Measurements from ENCODE around the gene ARAP3.
A peak's percentile ranks its signal among the peaks of the same experiment; 100 is the strongest.

The ARAP3 gene

GRCh38 chr5:141657404-141657803 lies 24.6 kb downstream of the ARAP3 start:
- Histone ChIP-seq H3K36me3 (ENCODE audit: control insufficient read depth, insufficient read depth, low read length) (no peaks in the 10 kb centered on the region), H3K4me3 (replicated peaks; ENCODE audit: low read depth, low read length) (no peak overlapping the region), H3K27me3 (replicated peaks; ENCODE audit: control insufficient read depth, insufficient read depth, low read length) (no peaks in the 10 kb centered on the region; the same call in 1 of the 2 replicates)
- TF ChIP-seq, protein P1, sequence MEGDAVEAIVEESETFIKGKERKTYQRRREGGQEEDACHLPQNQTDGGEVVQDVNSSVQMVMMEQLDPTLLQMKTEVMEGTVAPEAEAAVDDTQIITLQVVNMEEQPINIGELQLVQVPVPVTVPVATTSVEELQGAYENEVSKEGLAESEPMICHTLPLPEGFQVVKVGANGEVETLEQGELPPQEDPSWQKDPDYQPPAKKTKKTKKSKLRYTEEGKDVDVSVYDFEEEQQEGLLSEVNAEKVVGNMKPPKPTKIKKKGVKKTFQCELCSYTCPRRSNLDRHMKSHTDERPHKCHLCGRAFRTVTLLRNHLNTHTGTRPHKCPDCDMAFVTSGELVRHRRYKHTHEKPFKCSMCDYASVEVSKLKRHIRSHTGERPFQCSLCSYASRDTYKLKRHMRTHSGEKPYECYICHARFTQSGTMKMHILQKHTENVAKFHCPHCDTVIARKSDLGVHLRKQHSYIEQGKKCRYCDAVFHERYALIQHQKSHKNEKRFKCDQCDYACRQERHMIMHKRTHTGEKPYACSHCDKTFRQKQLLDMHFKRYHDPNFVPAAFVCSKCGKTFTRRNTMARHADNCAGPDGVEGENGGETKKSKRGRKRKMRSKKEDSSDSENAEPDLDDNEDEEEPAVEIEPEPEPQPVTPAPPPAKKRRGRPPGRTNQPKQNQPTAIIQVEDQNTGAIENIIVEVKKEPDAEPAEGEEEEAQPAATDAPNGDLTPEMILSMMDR (IDR thresholded peaks at IDR 0.05; ENCODE audit: insufficient read depth, low read length, poor library complexity, severe bottlenecking) = no peak
- DNase-seq (ENCODE audit: extremely low read depth, insufficient read length) = no peak

- Histone ChIP-seq H3K27me3 (replicated peaks; ENCODE audit: control insufficient read depth, insufficient read depth, low read length) (no peaks in the 10 kb centered on the region), H3K4me3 (replicated peaks; ENCODE audit: low read depth, low read length) (no peak overlapping the region), H3K36me3 (ENCODE audit: control insufficient read depth, insufficient read depth, low read length) (no peaks in the 10 kb centered on the region)
- DNase-seq (ENCODE audit: extremely low read depth, insufficient read length) = no peak
- TF ChIP-seq, protein P1 (IDR thresholded peaks at IDR 0.05; ENCODE audit: insufficient read depth, low read length, poor library complexity, severe bottlenecking) = no peak
These were observed 25.6 kb downstream of the ARAP3 start for GRCh38 chr5:141656396-141656795.

- H3K27me3 ChIP-seq (replicated peaks; ENCODE audit: control insufficient read depth, insufficient read depth, low read length) = no peaks in the 10 kb centered on the region
- H3K4me3 ChIP-seq (replicated peaks; ENCODE audit: low read depth, low read length) = no peak overlapping the region
- no peaks in the 10 kb centered on the region for H3K36me3 ChIP-seq (ENCODE audit: control insufficient read depth, insufficient read depth, low read length)
- no peak for DNase-seq (ENCODE audit: extremely low read depth, insufficient read length)
- TF ChIP-seq, protein P1 (IDR thresholded peaks at IDR 0.05; ENCODE audit: insufficient read depth, low read length, poor library complexity, severe bottlenecking) = no peak
These were observed 27.0 kb downstream of the ARAP3 start for GRCh38 chr5:141655020-141655419.

DNA sequence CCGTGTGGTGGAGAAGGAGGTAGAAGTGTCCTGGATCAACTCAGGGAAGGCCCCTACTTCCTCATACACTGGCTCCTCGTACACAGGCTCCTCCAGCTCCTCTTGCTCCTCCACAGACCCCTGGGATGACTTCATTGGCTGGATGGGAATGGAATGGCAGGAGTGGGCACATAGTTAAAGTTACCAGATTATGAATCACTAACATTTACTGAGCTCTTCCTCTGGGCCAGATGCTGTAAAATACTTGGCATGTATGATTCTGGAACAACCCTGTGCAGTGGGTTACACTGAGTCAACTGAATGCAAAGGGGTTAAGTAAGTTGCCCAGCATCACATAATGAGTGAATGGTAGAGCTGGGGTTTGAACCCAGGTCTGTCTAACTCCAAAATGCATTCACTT lies 27.7 kb downstream of the ARAP3 start:
- no peak for DNase-seq (ENCODE audit: extremely low read depth, insufficient read length)
- no peaks in the 10 kb centered on the region for H3K27me3 ChIP-seq (replicated peaks; ENCODE audit: control insufficient read depth, insufficient read depth, low read length)
- TF ChIP-seq, protein P1 (IDR thresholded peaks at IDR 0.05; ENCODE audit: insufficient read depth, low read length, poor library complexity, severe bottlenecking) = no peak
- H3K4me3 ChIP-seq (replicated peaks; ENCODE audit: low read depth, low read length) = no peak overlapping the region
- H3K36me3 ChIP-seq (ENCODE audit: control insufficient read depth, insufficient read depth, low read length) = no peaks in the 10 kb centered on the region

DNA sequence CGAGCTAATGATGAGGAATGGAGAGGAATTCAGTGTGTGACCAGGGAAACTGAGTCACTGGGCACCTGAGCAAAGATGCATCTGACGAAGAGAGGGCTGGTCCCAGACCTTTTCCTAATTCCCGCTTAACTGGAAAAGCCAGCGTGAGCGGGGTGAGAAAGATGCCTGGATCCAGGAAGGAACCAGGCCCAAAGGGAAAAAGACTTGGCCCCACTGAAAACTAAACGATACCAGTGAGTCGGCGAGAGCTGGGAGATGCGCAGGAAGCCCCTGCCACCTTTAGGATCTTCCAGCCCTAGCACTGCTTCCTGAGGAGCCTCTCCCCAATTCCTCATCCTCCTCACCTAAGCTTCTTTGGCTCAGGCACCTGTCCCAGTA lies 30.3 kb downstream of the ARAP3 start:
- DNase-seq (ENCODE audit: extremely low read depth, insufficient read length) = no peak
- Histone ChIP-seq H3K4me3 (replicated peaks; ENCODE audit: low read depth, low read length) (peak overlapping the region; percentile 83), H3K27me3 (replicated peaks; ENCODE audit: control insufficient read depth, insufficient read depth, low read length) (no peaks in the 10 kb centered on the region), H3K36me3 (ENCODE audit: control insufficient read depth, insufficient read depth, low read length) (peaks cover 3% of the 10 kb centered on the region)
- TF ChIP-seq, protein P1 (IDR thresholded peaks at IDR 0.05; ENCODE audit: insufficient read depth, low read length, poor library complexity, severe bottlenecking) = no peak
